Endothelial cell of umbilical vein (primary cell): Measurements from ENCODE around the gene UTS2R. TPM values are rescaled to one million over a fixed set of nuclear protein-coding genes. Genes with fewer than 3 reads are reported as not detected.

Experiments used
- BruUV-seq: library from RNA; stranded (reverse); fragments of 400-500 nt; replicated peaks from 2 replicates; lab custom pipeline; 2021; lab: Mats Ljungman, UMichigan
- CTCF ChIA-PET: fragments of 300-600, 350-600 bp; sonication (Branson Sonifier 250); formaldehyde crosslinking; loops from one replicate; lab custom pipeline; 2021; ENCODE audit warnings: antibody characterized with exemption, inconsistent platforms; lab: Charles Lee
- POLR2A ChIA-PET: fragments of 300-600, 350-600 bp; sonication (Branson Sonifier 250); formaldehyde crosslinking; loops from one replicate; lab custom pipeline; 2021; ENCODE audit warnings: antibody characterized with exemption, inconsistent platforms; lab: Charles Lee
- DNase-seq: peaks from one replicate; pipeline ENCODE4 v3.0.0-alpha.2; 2011; ENCODE audit warnings: low read depth, low spot score
- FAIRE-seq: peaks from 2 replicates; lab custom pipeline; 2011; peaks lifted over from hg19 to GRCh38; lab: Jason Lieb, UNC
- H2AFZ ChIP-seq: 2 replicates; pipeline ENCODE4 v1.6.0; 2012; ENCODE audit warnings: low read depth, low read length, control low read depth, inconsistent platforms
- H3K27ac ChIP-seq: 2 replicates; pipeline ENCODE4 v1.5.1; 2011; ENCODE audit warnings: low read depth, mild to moderate bottlenecking, control low read depth, low read length, moderate library complexity; ENCODE audit not compliant: insufficient read depth
- H3K27me3 ChIP-seq, 2 experiments: 2 replicates each; pipeline versions ENCODE4 v1.6.0 to v1.6.1; 2011; ENCODE audit warnings: low read length in 2 of 2, mixed read lengths in 1 of 2; ENCODE audit not compliant: control insufficient read depth in 2 of 2, insufficient read depth in 2 of 2
- H3K36me3 ChIP-seq, 2 experiments: 2 replicates in 1 of 2; 3 replicates in 1 of 2; pipeline ENCODE4 v1.5.1; 2011; ENCODE audit warnings: low read length in 2 of 2, mild to moderate bottlenecking in 1 of 2, moderate library complexity in 1 of 2; ENCODE audit not compliant: control insufficient read depth in 2 of 2, insufficient read depth in 2 of 2; ENCODE audit errors: extremely low read depth in 1 of 2
- H3K4me1 ChIP-seq: 3 replicates; pipeline ENCODE4 v1.5.1; 2011; ENCODE audit warnings: mild to moderate bottlenecking, low read length; ENCODE audit not compliant: control insufficient read depth, insufficient read depth; ENCODE audit errors: extremely low read depth
- H3K4me2 ChIP-seq: 2 replicates; pipeline ENCODE4 v1.6.1; 2011; ENCODE audit warnings: low read length, control low read depth, mixed read lengths; ENCODE audit not compliant: insufficient read depth
- H3K4me3 ChIP-seq, 3 experiments: fragments of 200-600 bp in 1 of 3; sonication (generic), shearing (Covaris generic) in 1 of 3; replicated peaks in 1 of 3; 2 replicates each; pipeline ENCODE4 v1.5.1; 2011 to 2016; ENCODE audit warnings: control low read depth in 3 of 3, low read length in 3 of 3, mild to moderate bottlenecking in 2 of 3, inconsistent platforms in 1 of 3, low read depth in 1 of 3, moderate library complexity in 1 of 3; ENCODE audit not compliant: insufficient read depth in 1 of 3
- H3K79me2 ChIP-seq: 2 replicates; pipeline ENCODE4 v1.6.0; 2012; ENCODE audit warnings: low read length, inconsistent platforms; ENCODE audit not compliant: control insufficient read depth, insufficient read depth
- H3K9ac ChIP-seq: replicated peaks from 2 replicates; pipeline ENCODE3; 2011; ENCODE audit warnings: low read length, control low read depth; ENCODE audit not compliant: insufficient read depth; ENCODE audit errors: extremely low read depth
- H3K9me1 ChIP-seq: replicated peaks from 3 replicates; pipeline ENCODE4 v1.6.0; 2011; ENCODE audit warnings: mild to moderate bottlenecking, low read length; ENCODE audit not compliant: control insufficient read depth, insufficient read depth; ENCODE audit errors: extremely low read depth
- H3K9me3 ChIP-seq: replicated peaks from 2 replicates; pipeline ENCODE4 v1.5.1; 2012; ENCODE audit warnings: low read length, inconsistent platforms; ENCODE audit not compliant: control insufficient read depth, insufficient read depth
- H4K20me1 ChIP-seq: replicated peaks from 2 replicates; pipeline ENCODE3; 2011; ENCODE audit warnings: mild to moderate bottlenecking, low read length; ENCODE audit not compliant: control insufficient read depth, insufficient read depth; ENCODE audit errors: extremely low read depth
- CTCF ChIP-seq, 2 donors: IDR thresholded peaks; 1 replicate in 1 of 2; 2 replicates in 1 of 2; pipeline ENCODE4 v1.5.1; 2011; ENCODE audit warnings: low read length in 2 of 2, mild to moderate bottlenecking in 2 of 2, moderate library complexity in 2 of 2, control low read depth in 1 of 2, inconsistent platforms in 1 of 2, low read depth in 1 of 2; ENCODE audit not compliant: insufficient read depth in 1 of 2; ENCODE audit errors: extremely low read depth in 1 of 2
- EZH2 ChIP-seq: IDR thresholded peaks from 2 replicates; pipeline ENCODE4 v1.6.1; 2012; ENCODE audit warnings: borderline replicate concordance, low read depth, mild to moderate bottlenecking, moderate library complexity, low read length, inconsistent platforms; ENCODE audit not compliant: severe bottlenecking
- FOS ChIP-seq: IDR thresholded peaks from 2 replicates; pipeline ENCODE4 v1.6.1; 2011; ENCODE audit warnings: mild to moderate bottlenecking, low read length, moderate library complexity, borderline replicate concordance; ENCODE audit not compliant: insufficient read depth
- GATA2 ChIP-seq: IDR thresholded peaks from 2 replicates; pipeline ENCODE4 v1.7.0; 2011; ENCODE audit warnings: low read depth, mild to moderate bottlenecking, moderate library complexity, mixed read lengths, low read length; ENCODE audit not compliant: insufficient read length, insufficient read depth
- JUN ChIP-seq: IDR thresholded peaks from 2 replicates; pipeline ENCODE4 v1.6.1; 2011; ENCODE audit warnings: borderline replicate concordance, low read depth; ENCODE audit not compliant: insufficient read length, insufficient read depth
- MYC ChIP-seq: IDR thresholded peaks from one replicate; pipeline ENCODE4 v1.6.1; 2011; ENCODE audit warnings: mild to moderate bottlenecking, low read depth, low read length
- POLR2A ChIP-seq: IDR thresholded peaks from 2 replicates; pipeline ENCODE4 v1.6.1; 2012; ENCODE audit warnings: low read depth, mild to moderate bottlenecking, control low read depth, low read length
- POLR2AphosphoS5 ChIP-seq: IDR thresholded peaks from 2 replicates; pipeline ENCODE4 v1.6.1; 2012; ENCODE audit warnings: low read depth, mild to moderate bottlenecking, control low read depth, low read length, moderate library complexity; ENCODE audit not compliant: insufficient read depth
- dilution Hi-C: fragments of 300-500 bp; cut with MboI; formaldehyde crosslinking; loops from one replicate; pipeline ENCODE4 v1.15.0; 2019; ENCODE audit warnings: low sequenced_read_pairs; ENCODE audit not compliant: extremely low pct_ligation_motif_present
- intact Hi-C: fragments of 100-400 bp; cut with micrococcal nuclease; formaldehyde crosslinking; loops from one replicate; pipeline ENCODE4 v1.10.0; 2022
- polyA plus RNA-seq, 4 experiments: library from polyadenylated mRNA; depleted of rRNA in 3 of 4; stranded (reverse) in 3 of 4; unstranded in 1 of 4; fragments of >200 nt; gene quantifications; 2 replicates each; pipeline versions ENCODE4 v1.2.1 to v1.2.3, GENCODE V29; 2011 to 2012; ENCODE audit warnings: missing spikeins in 1 of 4
- total RNA-seq: library from RNA; stranded (reverse); gene quantifications from 2 replicates; pipeline ENCODE4 v1.2.3, GENCODE V29; 2021
- TF ChIP-seq, protein P1 (sequence below): IDR thresholded peaks from 2 replicates; pipeline ENCODE4 v1.6.1; 2011; ENCODE audit not compliant: insufficient read depth, insufficient read length

Gene UTS2R
- total and polyA plus RNA-seq, 2 donors (not counting 3 experiments of a cell fraction or from before 2014, with no cell fraction given) = not detected

DNA sequence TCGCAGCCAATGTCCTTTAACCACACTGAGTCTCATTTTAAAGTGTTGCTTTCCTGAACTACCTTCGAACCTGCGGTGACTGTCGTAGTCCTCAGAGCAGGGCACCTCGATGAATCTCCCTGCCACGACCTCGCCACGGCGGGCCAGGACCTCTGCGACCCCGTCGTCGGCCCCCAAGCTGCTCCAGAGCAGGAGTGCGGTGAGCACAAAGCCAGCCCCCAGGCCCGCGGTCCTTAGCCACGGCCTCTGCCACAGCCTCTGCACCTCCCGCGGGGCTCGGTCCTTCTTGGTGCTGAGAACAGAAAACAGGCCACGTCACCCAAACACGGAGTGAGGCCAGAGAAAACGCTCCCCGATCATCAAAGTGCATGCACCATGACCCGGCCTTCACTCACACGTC, 43.8 kb downstream of the UTS2R start:
- Histone ChIP-seq H3K36me3 (no peaks in the 10 kb centered on the region), H3K4me1 (peaks cover 12% of the 10 kb centered on the region), H2AFZ (no peak overlapping the region), H4K20me1 (no peaks in the 10 kb centered on the region), H3K9ac (no peak overlapping the region), H3K27me3 (no peaks in the 10 kb centered on the region), H3K4me2 (no peak overlapping the region), H3K9me1 (no peaks in the 10 kb centered on the region), H3K4me3 (no peak overlapping the region), H3K9me3 (no peaks in the 10 kb centered on the region), H3K27ac (no peak overlapping the region), H3K79me2 (no peaks in the 10 kb centered on the region)
- DNase-seq (no peak), FAIRE-seq (no peak)
- TF ChIP-seq MYC (no peak), FOS (no peak)
- CTCF ChIA-PET = interaction anchor here (0.8 kb wide), 2 partner anchors 65 to 168 kb away, joined by 3 to 4 read pairs; no protein-coding TSS in a partner anchor
- dilution Hi-C loops = no loop called here
- intact Hi-C loops = loop anchor here (5.0 to 10.0 kb wide), 3 partner anchors 118 to 381 kb away; partner anchors contain the start of genes DCXR and RAC3
- no TSS peak for BruUV-seq
- POLR2A ChIA-PET = no interaction called here

DNA sequence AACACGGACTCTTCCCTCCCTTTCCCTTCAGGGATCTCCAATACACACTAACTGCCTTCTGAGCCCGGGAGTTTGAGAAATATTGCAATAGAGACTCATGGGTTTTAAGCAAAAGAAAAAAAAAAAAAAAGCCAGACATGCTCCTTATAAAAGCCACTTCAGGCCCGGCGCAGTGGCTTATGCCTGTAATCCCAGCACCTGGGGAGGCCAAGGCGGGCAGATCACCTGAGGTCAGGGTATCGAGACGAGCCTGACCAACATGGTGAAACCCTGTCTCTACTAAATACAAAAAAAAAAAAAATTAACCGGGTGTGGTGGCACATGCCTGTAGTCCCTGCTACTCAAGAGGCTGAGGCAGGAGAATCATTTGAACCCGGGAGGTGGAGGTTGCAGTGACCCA, 44.2 kb downstream of the UTS2R start:
- H4K20me1 ChIP-seq = no peaks in the 10 kb centered on the region
- no peak overlapping the region for H3K27ac ChIP-seq
- no peaks in the 10 kb centered on the region for H3K27me3 ChIP-seq
- DNase-seq = no peak
- no peak overlapping the region for H3K9ac ChIP-seq
- no TSS peak for BruUV-seq
- H3K9me1 ChIP-seq = no peaks in the 10 kb centered on the region
- H2AFZ ChIP-seq = no peak overlapping the region
- peaks cover 12% of the 10 kb centered on the region for H3K4me1 ChIP-seq
- H3K79me2 ChIP-seq = no peaks in the 10 kb centered on the region
- intact Hi-C loops = loop anchor here (5.0 to 10.0 kb wide), 3 partner anchors 118 to 381 kb away; partner anchors contain the start of genes DCXR and RAC3
- no peaks in the 10 kb centered on the region for H3K9me3 ChIP-seq
- POLR2A ChIA-PET = no interaction called here
- no peak overlapping the region for H3K4me3 ChIP-seq
- TF ChIP-seq POLR2A (no peak), CTCF (IDR thresholded peaks at IDR 0.05; ENCODE audit: extremely low read depth in 1 of 2, insufficient read depth in 1 of 2, low read depth in 1 of 2, low read length in 2 of 2) (no peak), MYC (no peak), GATA2 (no peak), EZH2 (no peak), JUN (no peak), POLR2AphosphoS5 (no peak), FOS (no peak)
- TF ChIP-seq, protein P1, sequence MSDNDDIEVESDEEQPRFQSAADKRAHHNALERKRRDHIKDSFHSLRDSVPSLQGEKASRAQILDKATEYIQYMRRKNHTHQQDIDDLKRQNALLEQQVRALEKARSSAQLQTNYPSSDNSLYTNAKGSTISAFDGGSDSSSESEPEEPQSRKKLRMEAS = no peak
- H3K36me3 ChIP-seq = no peaks in the 10 kb centered on the region
- CTCF ChIA-PET = interaction anchor here (0.5 kb wide), 1 partner anchor 66 kb away, joined by 3 read pairs; no protein-coding TSS in a partner anchor
- no peak for FAIRE-seq
- dilution Hi-C loops = no loop called here
- no peak overlapping the region for H3K4me2 ChIP-seq
